Measurements from ENCODE around the gene GARIN5A. TPM values are rescaled to one million over a fixed set of nuclear protein-coding genes. Genes with fewer than 3 reads are reported as not detected.
"Not testable (repeated sequence)": the region's sequence is repeated elsewhere in the genome, so short reads cannot be mapped to it uniquely, and the experiment has no call there.

Gene GARIN5A
- polyA plus RNA-seq, 2 of the 4 experiments (the other 2 are of a cell fraction): 1.1 to 1.7 TPM

DNA sequence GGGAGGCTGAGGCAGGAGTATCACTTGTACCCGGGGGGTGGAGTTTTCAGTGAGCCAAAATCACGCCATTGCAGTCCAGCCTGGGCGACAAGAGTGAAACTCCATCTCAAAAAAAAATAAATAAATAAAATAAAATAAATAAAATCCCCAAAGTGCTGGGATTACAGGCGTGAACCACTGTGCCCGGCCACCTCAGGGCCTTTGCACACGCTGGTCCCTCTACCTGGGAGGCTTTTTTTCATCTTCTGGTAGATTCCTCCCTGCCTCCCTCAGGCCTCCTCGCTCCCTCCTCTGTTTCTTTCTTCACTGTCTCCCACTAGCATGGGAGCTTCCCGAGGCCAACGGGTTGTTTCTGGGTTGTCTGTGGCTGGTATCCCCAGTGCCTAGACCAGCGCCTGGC is 28.9 kb downstream of the GARIN5A start (continued):
- TF ChIP-seq, protein P1, sequence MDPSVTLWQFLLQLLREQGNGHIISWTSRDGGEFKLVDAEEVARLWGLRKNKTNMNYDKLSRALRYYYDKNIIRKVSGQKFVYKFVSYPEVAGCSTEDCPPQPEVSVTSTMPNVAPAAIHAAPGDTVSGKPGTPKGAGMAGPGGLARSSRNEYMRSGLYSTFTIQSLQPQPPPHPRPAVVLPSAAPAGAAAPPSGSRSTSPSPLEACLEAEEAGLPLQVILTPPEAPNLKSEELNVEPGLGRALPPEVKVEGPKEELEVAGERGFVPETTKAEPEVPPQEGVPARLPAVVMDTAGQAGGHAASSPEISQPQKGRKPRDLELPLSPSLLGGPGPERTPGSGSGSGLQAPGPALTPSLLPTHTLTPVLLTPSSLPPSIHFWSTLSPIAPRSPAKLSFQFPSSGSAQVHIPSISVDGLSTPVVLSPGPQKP (IDR thresholded peaks at IDR 0.05; ENCODE audit: low read depth, low read length): no peak
- TF ChIP-seq NPAS2 (CRISPR knock-in tag; IDR thresholded peaks at IDR 0.05; ENCODE audit: borderline replicate concordance): no peak
- TF ChIP-seq EHMT2 (IDR thresholded peaks at IDR 0.05; ENCODE audit: low read depth): no peak
- TF ChIP-seq, protein P2, sequence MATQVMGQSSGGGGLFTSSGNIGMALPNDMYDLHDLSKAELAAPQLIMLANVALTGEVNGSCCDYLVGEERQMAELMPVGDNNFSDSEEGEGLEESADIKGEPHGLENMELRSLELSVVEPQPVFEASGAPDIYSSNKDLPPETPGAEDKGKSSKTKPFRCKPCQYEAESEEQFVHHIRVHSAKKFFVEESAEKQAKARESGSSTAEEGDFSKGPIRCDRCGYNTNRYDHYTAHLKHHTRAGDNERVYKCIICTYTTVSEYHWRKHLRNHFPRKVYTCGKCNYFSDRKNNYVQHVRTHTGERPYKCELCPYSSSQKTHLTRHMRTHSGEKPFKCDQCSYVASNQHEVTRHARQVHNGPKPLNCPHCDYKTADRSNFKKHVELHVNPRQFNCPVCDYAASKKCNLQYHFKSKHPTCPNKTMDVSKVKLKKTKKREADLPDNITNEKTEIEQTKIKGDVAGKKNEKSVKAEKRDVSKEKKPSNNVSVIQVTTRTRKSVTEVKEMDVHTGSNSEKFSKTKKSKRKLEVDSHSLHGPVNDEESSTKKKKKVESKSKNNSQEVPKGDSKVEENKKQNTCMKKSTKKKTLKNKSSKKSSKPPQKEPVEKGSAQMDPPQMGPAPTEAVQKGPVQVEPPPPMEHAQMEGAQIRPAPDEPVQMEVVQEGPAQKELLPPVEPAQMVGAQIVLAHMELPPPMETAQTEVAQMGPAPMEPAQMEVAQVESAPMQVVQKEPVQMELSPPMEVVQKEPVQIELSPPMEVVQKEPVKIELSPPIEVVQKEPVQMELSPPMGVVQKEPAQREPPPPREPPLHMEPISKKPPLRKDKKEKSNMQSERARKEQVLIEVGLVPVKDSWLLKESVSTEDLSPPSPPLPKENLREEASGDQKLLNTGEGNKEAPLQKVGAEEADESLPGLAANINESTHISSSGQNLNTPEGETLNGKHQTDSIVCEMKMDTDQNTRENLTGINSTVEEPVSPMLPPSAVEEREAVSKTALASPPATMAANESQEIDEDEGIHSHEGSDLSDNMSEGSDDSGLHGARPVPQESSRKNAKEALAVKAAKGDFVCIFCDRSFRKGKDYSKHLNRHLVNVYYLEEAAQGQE (IDR thresholded peaks at IDR 0.05): no peak
- no peak for TF ChIP-seq ZSCAN20 (CRISPR knock-in tag; IDR thresholded peaks at IDR 0.05)
- TF ChIP-seq MAZ (IDR thresholded peaks at IDR 0.05; ENCODE audit: borderline replicate concordance, low read depth, low read length): no peak
- TF ChIP-seq ZC3H11A (IDR thresholded peaks at IDR 0.05): no peak

DNA sequence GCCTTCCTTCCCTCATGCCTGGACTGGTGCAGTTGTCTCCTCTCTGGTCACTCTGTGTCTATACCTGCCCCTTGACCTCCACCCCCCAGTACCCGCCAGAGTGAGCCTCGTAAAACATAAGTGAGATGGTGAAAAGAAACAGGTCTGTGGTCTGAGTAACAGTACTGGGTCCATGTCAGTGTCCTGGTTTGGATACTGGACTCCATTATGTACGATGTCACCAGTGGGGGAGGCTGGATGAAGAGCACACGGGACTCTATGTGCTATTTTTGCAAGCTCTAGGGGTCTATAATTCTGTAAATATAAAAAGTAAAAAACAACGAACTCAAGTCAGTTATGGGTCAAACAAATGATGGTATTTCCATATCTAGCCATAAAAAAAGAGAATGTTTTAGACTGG is 29.6 kb downstream of the GARIN5A start:
- H3K9me3 ChIP-seq: no peaks in the 10 kb centered on the region
- TF ChIP-seq RARB (CRISPR knock-in tag; IDR thresholded peaks at IDR 0.05) (no peak), ZSCAN20 (CRISPR knock-in tag; IDR thresholded peaks at IDR 0.05) (no peak), KDM5A (IDR thresholded peaks at IDR 0.05) (no peak), HOXB13 (CRISPR knock-in tag; IDR thresholded peaks at IDR 0.05; ENCODE audit: low read depth) (no peak)
- TF ChIP-seq, protein P3, sequence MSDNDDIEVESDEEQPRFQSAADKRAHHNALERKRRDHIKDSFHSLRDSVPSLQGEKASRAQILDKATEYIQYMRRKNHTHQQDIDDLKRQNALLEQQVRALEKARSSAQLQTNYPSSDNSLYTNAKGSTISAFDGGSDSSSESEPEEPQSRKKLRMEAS (IDR thresholded peaks at IDR 0.05): no peak
- ChIA-PET CTCF (interaction anchor here (1.0 to 3.0 kb wide), 3 partner anchors 14 to 90 kb away, joined by 3 to 16 read pairs (median 3); no protein-coding TSS in a partner anchor), POLR2A (no interaction called here)
- no peak overlapping the region for H3K4me2 ChIP-seq
- FAIRE-seq: no peak
- no peak for ATAC-seq
- H3K27ac ChIP-seq: no peak overlapping the region
- no peaks in the 10 kb centered on the region for H3K4me1 ChIP-seq
- no peak for DNase-seq (ENCODE audit: low read depth in 1 of 2, low spot score in 1 of 2)
- no peak overlapping the region for H3K4me3 ChIP-seq
- WGBS (ENCODE audit: missing lambda C conversion rate): 55% methylated on average over 5 of the region's 5 CpGs

DNA sequence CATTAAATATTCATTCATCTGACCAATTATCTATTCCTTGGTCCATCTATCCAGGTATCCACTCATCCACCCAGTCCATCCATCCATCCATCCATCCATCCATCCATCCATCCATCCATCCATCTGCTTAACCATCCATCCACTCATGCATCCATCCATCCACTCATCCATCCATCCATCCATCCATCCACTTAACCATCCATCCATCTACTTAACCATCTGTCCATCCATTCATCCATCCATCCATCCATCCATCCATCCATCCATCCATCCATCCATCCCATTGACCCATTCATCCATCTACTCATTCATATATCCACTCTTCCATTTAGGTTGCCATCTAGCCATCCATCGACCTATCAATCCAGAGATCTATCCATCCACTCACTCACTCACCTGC is 32.6 kb downstream of the GARIN5A start:
- POLR2A ChIA-PET: no interaction called here

DNA sequence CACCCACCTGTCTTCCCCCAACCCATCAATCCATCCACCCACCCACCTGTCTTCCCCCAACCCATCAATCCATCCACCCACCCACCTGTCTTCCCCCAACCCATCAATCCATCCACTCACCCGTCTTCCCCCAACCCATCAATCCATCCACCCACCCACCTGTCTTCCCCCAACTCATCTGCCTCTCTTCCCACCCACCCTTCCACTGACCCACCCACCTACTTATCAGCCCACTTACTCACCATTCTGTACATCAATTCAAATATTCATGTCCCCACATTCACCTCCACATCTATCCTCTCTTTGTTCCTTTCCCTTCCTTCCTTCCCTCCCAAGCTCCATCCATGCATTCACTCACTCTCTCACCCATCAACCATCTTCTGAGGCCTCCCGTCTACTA is 37.5 kb downstream of the GARIN5A start:
- FAIRE-seq; H3K27ac ChIP-seq; H3K9me3 ChIP-seq; H3K4me2 ChIP-seq; ATAC-seq; CTCF ChIA-PET; H3K4me3 ChIP-seq; H3K4me1 ChIP-seq; POLR2A ChIA-PET; DNase-seq (ENCODE audit: low read depth in 1 of 2, low spot score in 1 of 2): not testable (repeated sequence)
- WGBS (ENCODE audit: missing lambda C conversion rate): 9% methylated on average over 1 of the region's 2 CpGs

More for the DNA sequence above, 32.6 kb downstream of the GARIN5A start:
- Histone ChIP-seq H3K27ac (no peak overlapping the region), H3K9me3 (no peaks in the 10 kb centered on the region), H3K4me2 (no peak overlapping the region), H3K4me3 (no peak overlapping the region), H3K4me1 (no peaks in the 10 kb centered on the region)
- CTCF ChIA-PET: interaction anchor here (0.8 to 3.9 kb wide), 4 partner anchors 8 to 29 kb away, joined by 5 to 24 read pairs (median 10); no protein-coding TSS in a partner anchor
- FAIRE-seq (no peak), ATAC-seq (no peak), DNase-seq (ENCODE audit: low read depth in 1 of 2, low spot score in 1 of 2) (no peak)
- 0% methylated on average over 1 of the region's 1 CpG for WGBS (ENCODE audit: missing lambda C conversion rate)
- TF ChIP-seq JUN (IDR thresholded peaks at IDR 0.05) (no peak), EHF (CRISPR knock-in tag; IDR thresholded peaks at IDR 0.05) (no peak), MAFK (IDR thresholded peaks at IDR 0.05; ENCODE audit: partially characterized antibody) (no peak), POLR2AphosphoS2 (conservative IDR thresholded peaks at IDR 0.05; ENCODE audit: low read length) (no peak), FOSB (CRISPR knock-in tag; IDR thresholded peaks at IDR 0.05) (no peak), CBX8 (IDR thresholded peaks at IDR 0.05) (no peak), CBX2 (IDR thresholded peaks at IDR 0.05; ENCODE audit: borderline replicate concordance, low read depth) (no peak), ZSCAN20 (CRISPR knock-in tag; IDR thresholded peaks at IDR 0.05) (no peak), RARB (CRISPR knock-in tag; IDR thresholded peaks at IDR 0.05) (no peak)
- TF ChIP-seq, protein P4, sequence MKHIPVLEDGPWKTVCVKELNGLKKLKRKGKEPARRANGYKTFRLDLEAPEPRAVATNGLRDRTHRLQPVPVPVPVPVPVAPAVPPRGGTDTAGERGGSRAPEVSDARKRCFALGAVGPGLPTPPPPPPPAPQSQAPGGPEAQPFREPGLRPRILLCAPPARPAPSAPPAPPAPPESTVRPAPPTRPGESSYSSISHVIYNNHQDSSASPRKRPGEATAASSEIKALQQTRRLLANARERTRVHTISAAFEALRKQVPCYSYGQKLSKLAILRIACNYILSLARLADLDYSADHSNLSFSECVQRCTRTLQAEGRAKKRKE (CRISPR knock-in tag; IDR thresholded peaks at IDR 0.05; ENCODE audit: low read depth): no peak
- TF ChIP-seq, protein P5, sequence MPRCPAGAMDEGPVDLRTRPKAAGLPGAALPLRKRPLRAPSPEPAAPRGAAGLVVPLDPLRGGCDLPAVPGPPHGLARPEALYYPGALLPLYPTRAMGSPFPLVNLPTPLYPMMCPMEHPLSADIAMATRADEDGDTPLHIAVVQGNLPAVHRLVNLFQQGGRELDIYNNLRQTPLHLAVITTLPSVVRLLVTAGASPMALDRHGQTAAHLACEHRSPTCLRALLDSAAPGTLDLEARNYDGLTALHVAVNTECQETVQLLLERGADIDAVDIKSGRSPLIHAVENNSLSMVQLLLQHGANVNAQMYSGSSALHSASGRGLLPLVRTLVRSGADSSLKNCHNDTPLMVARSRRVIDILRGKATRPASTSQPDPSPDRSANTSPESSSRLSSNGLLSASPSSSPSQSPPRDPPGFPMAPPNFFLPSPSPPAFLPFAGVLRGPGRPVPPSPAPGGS (IDR thresholded peaks at IDR 0.05): no peak
